Right lobe of liver (tissue), 4 donors: Measurements from ENCODE around the gene MBNL3.

Experiments used
- POLR2A ChIP-seq: fragments of 450-650 bp; IDR thresholded peaks from one replicate; pipeline ENCODE4 v1.6.1; 2017; ENCODE audit warnings: antibody characterized with exemption, mild to moderate bottlenecking
- TF ChIP-seq, protein P1 (sequence below), 4 donors: fragments of 200-600 bp in 3 of 4; fragments of 450-650 bp in 1 of 4; IDR thresholded peaks; one replicate each; pipeline versions ENCODE4 v1.5.1 to v1.8.0; 2016 to 2022; ENCODE audit warnings: antibody characterized with exemption in 4 of 4, mild to moderate bottlenecking in 2 of 4
- donor health status: DM: no; HTN: no; CAD: no.
- donor health status: DM: no; HTN: no; CAD: no.
- donor health status: DM: no; HTN: yes; CAD: no.

DNA sequence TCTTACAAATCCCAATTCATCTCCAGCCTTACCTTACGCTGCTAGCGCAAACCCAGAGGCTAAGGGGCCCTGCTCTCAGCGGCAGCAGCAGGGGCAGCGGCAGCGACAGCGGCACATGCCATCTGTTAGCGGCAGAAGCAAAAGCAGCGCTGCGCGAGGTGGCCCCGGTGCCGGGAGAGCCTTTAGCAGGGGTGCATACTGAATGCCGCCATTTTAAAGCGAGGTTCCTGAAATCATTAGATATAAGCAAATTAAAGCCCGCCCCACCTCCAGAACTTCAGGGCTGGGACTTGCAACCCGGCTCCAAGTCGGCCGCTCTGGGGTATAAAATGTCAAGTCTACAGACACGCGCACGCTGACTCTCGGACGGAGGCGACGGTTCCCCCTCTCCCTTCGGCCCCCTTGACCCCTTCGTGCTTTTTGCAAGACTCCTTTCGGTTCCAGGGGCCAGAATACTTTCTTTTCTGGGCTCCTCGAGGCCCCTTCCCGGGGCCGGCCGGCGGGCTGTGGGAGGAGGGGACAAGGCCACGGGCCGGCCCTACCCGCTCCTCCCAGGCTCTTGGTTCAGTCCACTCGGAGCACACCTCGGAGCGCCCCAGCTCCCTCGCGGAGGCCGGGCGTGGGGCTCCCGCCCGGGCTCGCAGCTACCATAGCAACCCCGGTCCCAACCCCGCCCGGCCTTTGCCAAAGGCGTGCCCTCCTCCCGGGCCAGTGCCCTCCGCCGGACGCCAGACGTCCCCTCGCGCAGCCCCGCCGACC is at the start of gene MBNL3:
- TF ChIP-seq, protein P1, sequence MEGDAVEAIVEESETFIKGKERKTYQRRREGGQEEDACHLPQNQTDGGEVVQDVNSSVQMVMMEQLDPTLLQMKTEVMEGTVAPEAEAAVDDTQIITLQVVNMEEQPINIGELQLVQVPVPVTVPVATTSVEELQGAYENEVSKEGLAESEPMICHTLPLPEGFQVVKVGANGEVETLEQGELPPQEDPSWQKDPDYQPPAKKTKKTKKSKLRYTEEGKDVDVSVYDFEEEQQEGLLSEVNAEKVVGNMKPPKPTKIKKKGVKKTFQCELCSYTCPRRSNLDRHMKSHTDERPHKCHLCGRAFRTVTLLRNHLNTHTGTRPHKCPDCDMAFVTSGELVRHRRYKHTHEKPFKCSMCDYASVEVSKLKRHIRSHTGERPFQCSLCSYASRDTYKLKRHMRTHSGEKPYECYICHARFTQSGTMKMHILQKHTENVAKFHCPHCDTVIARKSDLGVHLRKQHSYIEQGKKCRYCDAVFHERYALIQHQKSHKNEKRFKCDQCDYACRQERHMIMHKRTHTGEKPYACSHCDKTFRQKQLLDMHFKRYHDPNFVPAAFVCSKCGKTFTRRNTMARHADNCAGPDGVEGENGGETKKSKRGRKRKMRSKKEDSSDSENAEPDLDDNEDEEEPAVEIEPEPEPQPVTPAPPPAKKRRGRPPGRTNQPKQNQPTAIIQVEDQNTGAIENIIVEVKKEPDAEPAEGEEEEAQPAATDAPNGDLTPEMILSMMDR (IDR thresholded peaks at IDR 0.05): no peak
- peak; percentile 31 for TF ChIP-seq POLR2A
